Keratinocyte (primary cell): ENCODE results near the gene DCUN1D4.

Experiments
- EZH2 ChIP-seq: IDR thresholded peaks from one replicate; pipeline ENCODE4 v1.6.1; 2012; ENCODE audit warnings: inconsistent platforms, mild to moderate bottlenecking, low read length, moderate library complexity
- TF ChIP-seq, protein P1 (sequence below), 3 experiments: IDR thresholded peaks in 1 of 3; conservative IDR thresholded peaks in 1 of 3; optimal IDR thresholded peaks in 1 of 3; 2 replicates in 2 of 3; 3 replicates in 1 of 3; pipeline versions ENCODE3 to v1.5.1; 2011; ENCODE audit warnings: low read length in 3 of 3, mild to moderate bottlenecking in 3 of 3, moderate library complexity in 2 of 3, control low read depth in 1 of 3, inconsistent platforms in 1 of 3; ENCODE audit not compliant: insufficient read depth in 2 of 3; ENCODE audit errors: extremely low read depth in 1 of 3

DNA sequence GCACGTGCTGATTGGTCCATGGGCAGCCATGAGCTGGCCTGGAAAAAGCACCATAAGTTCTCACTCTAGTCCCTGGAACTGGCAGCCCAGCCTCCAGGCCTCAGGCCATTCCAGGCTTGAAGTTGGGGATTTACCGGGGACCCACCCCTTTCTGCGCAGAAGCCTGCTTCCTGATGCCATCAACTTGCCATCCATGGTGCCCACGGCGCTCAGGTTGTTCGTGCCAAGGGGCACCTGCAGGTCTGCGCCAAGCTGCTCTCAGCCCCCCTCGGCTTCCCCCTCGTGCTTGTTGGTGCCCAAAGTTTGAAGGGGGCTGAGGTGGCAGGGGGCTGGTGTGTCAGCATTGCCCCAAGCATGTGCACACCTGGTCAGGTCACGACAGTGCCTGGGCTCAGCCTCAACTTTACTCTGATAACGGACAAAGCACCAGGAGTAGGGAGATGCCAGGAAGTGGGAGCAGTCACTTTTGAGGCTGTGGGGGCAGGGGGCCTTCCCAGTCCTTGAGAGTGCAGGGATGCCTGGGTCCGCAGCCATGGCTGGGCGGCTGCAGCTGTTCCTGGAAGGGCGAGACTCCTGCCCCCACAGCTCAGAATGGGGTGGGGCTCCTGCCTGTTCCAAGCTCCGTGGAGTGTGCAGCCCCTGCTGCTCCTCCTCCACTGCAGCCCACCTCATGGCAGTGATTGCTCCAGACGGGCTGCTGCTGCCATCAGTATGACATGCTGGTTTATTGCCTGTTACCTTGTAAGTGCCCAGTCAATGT, 24.9 kb downstream of the DCUN1D4 start:
- TF ChIP-seq, protein P1, sequence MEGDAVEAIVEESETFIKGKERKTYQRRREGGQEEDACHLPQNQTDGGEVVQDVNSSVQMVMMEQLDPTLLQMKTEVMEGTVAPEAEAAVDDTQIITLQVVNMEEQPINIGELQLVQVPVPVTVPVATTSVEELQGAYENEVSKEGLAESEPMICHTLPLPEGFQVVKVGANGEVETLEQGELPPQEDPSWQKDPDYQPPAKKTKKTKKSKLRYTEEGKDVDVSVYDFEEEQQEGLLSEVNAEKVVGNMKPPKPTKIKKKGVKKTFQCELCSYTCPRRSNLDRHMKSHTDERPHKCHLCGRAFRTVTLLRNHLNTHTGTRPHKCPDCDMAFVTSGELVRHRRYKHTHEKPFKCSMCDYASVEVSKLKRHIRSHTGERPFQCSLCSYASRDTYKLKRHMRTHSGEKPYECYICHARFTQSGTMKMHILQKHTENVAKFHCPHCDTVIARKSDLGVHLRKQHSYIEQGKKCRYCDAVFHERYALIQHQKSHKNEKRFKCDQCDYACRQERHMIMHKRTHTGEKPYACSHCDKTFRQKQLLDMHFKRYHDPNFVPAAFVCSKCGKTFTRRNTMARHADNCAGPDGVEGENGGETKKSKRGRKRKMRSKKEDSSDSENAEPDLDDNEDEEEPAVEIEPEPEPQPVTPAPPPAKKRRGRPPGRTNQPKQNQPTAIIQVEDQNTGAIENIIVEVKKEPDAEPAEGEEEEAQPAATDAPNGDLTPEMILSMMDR (optimal IDR thresholded peaks at IDR 0.05 in 1 of 3, IDR thresholded peaks at IDR 0.05 in 1 of 3, conservative IDR thresholded peaks at IDR 0.05 in 1 of 3; ENCODE audit: extremely low read depth in 1 of 3, insufficient read depth in 2 of 3, low read length in 3 of 3), result no peak
- TF ChIP-seq EZH2, result no peak
